GM12892 (cell line): ENCODE measurements around the gene RBMS1.

Experiments used
- DNase-seq: peaks from one replicate; pipeline ENCODE4 v3.0.0; 2011; ENCODE audit not compliant: insufficient read length
- FAIRE-seq: peaks from 2 replicates; lab custom pipeline; 2011; peaks lifted over from hg19 to GRCh38; lab: Jason Lieb, UNC
- POLR2A ChIP-seq: IDR thresholded peaks from 2 replicates; pipeline ENCODE4 v1.6.1; 2011; ENCODE audit warnings: low read depth, low read length, control low read depth
- POLR2AphosphoS5 ChIP-seq: IDR thresholded peaks from 2 replicates; pipeline ENCODE4 v1.6.1; 2011; ENCODE audit warnings: low read depth, low read length, control low read depth
- TAF1 ChIP-seq: IDR thresholded peaks from 2 replicates; pipeline ENCODE4 v1.6.1; 2011; ENCODE audit warnings: low read depth, mild to moderate bottlenecking, control low read depth, low read length, borderline replicate concordance

RBMS1 gene

GRCh38 chr2:160278101-160278878 lies 215.3 kb downstream of the RBMS1 start:
- no peak for TF ChIP-seq TAF1
- TF ChIP-seq POLR2AphosphoS5: no peak
- TF ChIP-seq POLR2A: no peak
- DNase-seq (no peak), FAIRE-seq (peak; percentile 56)

- no peak for DNase-seq
- TF ChIP-seq POLR2AphosphoS5: no peak
- TF ChIP-seq TAF1: no peak
- TF ChIP-seq POLR2A: no peak
- FAIRE-seq: no peak
These were observed 216.5 kb downstream of the RBMS1 start for GRCh38 chr2:160277151-160277550.

- FAIRE-seq (peak; percentile 14), DNase-seq (no peak)
- no peak for TF ChIP-seq POLR2A
- no peak for TF ChIP-seq TAF1
- no peak for TF ChIP-seq POLR2AphosphoS5
These were observed 218.0 kb downstream of the RBMS1 start for GRCh38 chr2:160275656-160276055.

- TF ChIP-seq POLR2AphosphoS5 (no peak), POLR2A (no peak), TAF1 (no peak)
- no peak for DNase-seq
- FAIRE-seq: no peak
These were observed 222.2 kb downstream of the RBMS1 start for GRCh38 chr2:160271171-160272086.

- FAIRE-seq (no peak), DNase-seq (no peak)
- TF ChIP-seq POLR2A (no peak), POLR2AphosphoS5 (no peak)
These were observed 223.0 kb downstream of the RBMS1 start for GRCh38 chr2:160270571-160271113.

- FAIRE-seq (peak; percentile 63), DNase-seq (peak; percentile 67)
- no peak for TF ChIP-seq TAF1
- no peak for TF ChIP-seq POLR2A
- TF ChIP-seq POLR2AphosphoS5: no peak
These were observed 223.6 kb downstream of the RBMS1 start for GRCh38 chr2:160269803-160270570.

GRCh38 chr2:160269365-160269764 lies 224.2 kb downstream of the RBMS1 start:
- TF ChIP-seq POLR2AphosphoS5: no peak
- FAIRE-seq (no peak), DNase-seq (no peak)

GRCh38 chr2:160268151-160268781 lies 225.3 kb downstream of the RBMS1 start:
- no peak for FAIRE-seq
- TF ChIP-seq POLR2A: no peak
- no peak for DNase-seq

- DNase-seq (no peak), FAIRE-seq (no peak)
- no peak for TF ChIP-seq POLR2A
- TF ChIP-seq POLR2AphosphoS5: no peak
- TF ChIP-seq TAF1: no peak
These were observed 225.9 kb downstream of the RBMS1 start for GRCh38 chr2:160267692-160268091.

GRCh38 chr2:160267022-160267421 lies 226.6 kb downstream of the RBMS1 start:
- DNase-seq (no peak), FAIRE-seq (no peak)
- no peak for TF ChIP-seq POLR2AphosphoS5
- no peak for TF ChIP-seq TAF1
- no peak for TF ChIP-seq POLR2A

- no peak for TF ChIP-seq POLR2AphosphoS5
- no peak for TF ChIP-seq POLR2A
- TF ChIP-seq TAF1: no peak
- DNase-seq: no peak
- FAIRE-seq: no peak
These were observed 227.5 kb downstream of the RBMS1 start for GRCh38 chr2:160266037-160266551.

GRCh38 chr2:160264308-160264707 lies 229.3 kb downstream of the RBMS1 start:
- TF ChIP-seq TAF1: no peak
- TF ChIP-seq POLR2A: no peak
- no peak for TF ChIP-seq POLR2AphosphoS5
- FAIRE-seq (no peak), DNase-seq (no peak)
